GM12875 (cell line): Measurements from ENCODE around the gene OR1D5.
"Not testable (repeated sequence)": the region's sequence is repeated elsewhere in the genome, so short reads cannot be mapped to it uniquely, and the experiment has no call there.

Source experiments
- H3K4me3 ChIP-seq: one replicate; pipeline ENCODE4 v1.5.1; 2011; ENCODE audit warnings: low read depth, low read length, control low read depth
- CTCF ChIP-seq: IDR thresholded peaks from 2 replicates; pipeline ENCODE4 v1.5.1; 2011; ENCODE audit warnings: low read depth, mild to moderate bottlenecking, control low read depth, inconsistent platforms, low read length, moderate library complexity, borderline replicate concordance; ENCODE audit not compliant: insufficient read depth

OR1D5 gene

GRCh38 chr17:3063507-3063906, at the start of gene OR1D5:
TSS of gene OR1D5 (minus strand) at chr17:3063607. CDS start at chr17:3063607, 0 bp downstream.
- not testable (repeated sequence) for H3K4me3 ChIP-seq

DNA sequence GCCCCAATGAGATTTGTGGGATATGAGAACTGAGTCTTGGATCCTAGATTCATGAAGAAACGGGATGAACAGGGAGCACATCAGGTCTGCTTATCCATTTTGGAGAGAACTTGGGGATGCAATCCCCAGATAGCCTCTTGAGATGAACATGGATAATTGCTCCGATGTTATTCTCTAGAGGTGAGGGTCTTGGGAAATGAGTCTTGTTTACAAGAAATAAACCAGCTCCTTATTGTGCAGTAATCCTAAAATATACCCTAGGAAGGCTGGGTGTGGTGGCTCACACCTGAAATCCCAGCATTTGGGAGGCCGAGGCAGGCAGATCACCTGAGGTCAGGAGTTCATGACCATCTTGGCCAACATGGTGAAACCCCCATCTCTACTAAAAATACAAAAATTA, 40.9 kb upstream of the OR1D5 start, which contains the start of gene OR1D2:
OR1D2 (minus strand) TSS at position 101 of the 400 bp plus-strand sequence. CDS start 11,426 bp downstream, outside the sequence.
- H3K4me3 ChIP-seq = no peak within 1 kb of the TSS
- no peak for TF ChIP-seq CTCF

GRCh38 chr17:3073850-3074249, 10.4 kb upstream of the OR1D5 start:
- H3K4me3 ChIP-seq = not testable (repeated sequence)

DNA sequence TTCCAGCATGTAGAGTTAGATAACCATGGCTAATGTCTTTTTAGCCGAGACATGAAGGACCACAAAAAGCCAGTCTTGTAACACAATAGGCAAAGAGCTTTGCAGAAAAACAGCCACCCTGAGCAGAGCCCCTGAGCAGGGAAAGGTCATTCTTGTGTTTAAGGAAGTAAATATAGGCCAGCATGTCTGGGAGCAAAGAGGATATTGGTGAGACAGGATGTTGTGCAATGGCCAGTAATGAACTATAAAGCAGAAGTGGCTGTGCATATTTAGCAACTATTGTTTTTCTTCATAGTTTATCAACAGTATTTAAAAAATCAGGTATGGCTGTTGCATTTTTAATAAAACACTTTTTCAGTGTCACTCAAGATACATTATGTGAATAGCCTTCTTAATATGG, 1.8 kb upstream of the OR1D5 start:
- H3K4me3 ChIP-seq = not testable (repeated sequence)

DNA sequence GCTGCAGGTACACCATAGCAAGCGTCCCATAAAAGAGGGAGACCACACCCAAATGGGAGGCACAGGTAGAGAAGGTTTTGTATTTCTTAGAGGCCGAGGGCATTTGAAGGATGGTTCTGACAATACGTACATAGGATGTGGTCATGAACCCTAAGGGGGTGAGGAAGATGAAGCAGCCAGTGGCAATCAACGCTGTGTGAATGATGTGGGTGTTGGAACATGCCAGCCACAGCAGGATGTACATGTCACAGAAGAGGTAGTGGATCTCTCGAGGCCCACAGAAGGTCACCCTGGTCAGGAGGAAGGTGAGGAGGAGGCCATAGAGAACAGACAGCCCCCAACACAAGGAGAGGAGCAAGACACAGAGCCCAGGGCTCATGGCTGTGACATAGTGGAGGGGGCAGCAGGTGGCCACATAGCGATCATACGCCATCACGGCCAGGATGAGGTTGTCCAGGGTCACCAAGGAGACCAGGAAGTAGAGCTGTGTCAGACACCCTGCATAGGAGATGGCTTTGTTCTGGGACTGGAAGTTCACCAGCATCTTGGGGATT, 506 bp downstream of the OR1D5 start:
- H3K4me3 ChIP-seq = not testable (repeated sequence)

DNA sequence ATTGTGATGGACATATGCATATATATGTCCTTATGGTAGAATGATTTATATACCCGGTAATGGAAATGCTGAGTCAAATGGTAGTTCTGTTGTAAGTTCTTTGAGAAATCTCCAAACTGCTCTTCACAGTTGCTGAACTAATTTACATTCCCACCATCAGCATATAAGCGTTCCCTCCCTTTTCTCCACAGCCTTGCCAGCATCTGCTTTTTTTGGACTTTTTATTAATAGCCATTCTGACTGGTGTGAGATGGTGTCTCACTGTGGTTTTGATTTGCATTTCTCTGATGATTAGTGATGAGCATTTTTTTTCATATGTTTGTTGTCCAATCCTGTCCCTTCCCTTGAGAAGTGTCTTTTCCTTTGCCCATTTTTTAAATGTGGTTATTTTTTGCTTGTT, 8.5 kb downstream of the OR1D5 start:
- not testable (repeated sequence) for H3K4me3 ChIP-seq

DNA sequence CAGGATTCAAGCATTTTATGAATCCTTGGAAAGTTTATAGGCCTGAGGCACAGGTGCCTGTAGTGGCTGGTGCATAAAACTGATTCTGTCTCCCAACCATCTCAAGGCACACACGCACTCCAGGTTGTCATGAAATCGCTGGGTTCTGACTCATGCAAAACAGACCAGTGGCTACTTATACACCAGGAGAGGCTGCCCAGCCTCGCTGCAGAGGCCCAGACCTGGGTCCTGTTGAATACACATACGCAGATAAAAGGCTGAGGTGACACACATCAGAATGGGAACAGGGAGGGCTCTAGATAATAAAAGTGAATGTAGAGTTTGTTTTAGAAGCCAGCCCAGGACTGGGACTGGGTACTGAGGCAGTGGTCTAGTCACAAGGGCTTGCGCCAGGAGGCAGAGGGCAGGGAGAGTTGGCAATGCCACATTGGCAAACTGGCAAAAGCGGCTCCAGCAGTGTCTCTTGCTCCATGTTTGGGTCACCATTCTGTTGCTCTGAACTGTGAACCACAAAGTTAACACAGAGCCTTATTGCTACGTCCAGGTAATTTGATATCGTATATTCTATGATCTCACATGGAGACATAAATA, 13.6 kb downstream of the OR1D5 start:
- no peak overlapping the region for H3K4me3 ChIP-seq
- TF ChIP-seq CTCF = no peak

DNA sequence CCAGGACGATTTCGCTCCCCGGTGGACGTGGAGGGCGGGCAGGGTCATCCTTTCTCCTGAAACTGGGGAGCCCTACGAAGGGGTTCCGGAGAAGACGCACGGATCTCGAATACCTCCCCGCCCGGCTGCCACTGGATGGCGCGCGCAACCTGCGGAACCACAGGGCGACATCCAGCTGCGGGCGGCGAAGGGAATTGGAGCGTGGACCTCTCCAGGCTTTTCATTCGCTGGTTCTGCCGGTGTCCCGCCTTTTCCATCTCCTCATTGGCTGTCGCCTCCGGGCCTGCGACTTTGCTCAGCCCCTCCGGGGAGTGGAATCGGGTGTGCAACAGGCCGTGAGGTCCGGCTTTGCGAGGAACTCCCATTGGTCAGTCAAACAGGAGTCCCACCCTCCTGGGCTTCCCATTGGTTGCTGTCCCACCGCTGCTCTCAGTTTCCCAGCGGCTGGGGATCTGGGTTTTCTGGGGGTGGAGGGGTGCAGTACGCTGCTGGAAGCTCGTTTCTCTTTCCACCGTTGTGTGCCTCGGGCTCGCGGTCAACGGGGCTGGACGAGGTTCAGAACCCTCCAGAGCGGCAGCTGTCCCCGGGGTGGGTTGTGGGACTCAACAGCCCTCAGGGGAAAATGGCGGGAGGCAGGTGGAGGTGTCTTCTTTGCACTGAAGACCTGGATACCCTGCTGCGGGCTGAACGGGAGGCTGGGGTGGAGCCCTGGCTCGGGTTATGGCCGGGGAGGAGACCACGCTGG, 14.5 kb downstream of the OR1D5 start:
- H3K4me3 ChIP-seq = peak overlapping the region; percentile 61

DNA sequence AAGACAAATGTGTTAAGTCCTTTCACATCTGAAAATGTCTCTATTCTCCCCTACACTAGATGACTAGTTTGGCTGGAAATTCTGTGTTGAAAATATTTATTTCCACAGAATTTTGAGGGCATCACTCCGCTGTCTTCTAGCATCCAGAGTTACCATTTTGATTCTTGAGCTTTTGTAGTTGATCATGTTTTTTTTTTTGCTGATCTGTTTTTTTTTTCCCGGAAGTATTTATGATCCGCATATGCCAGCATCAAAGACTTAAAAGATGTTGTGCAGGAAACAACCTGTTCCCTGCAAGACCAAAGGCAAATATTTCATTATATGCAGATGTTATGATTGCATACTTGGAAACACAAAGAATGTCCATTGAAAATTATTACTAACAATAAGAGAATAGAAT, 16.7 kb downstream of the OR1D5 start:
- TF ChIP-seq CTCF = no peak
- H3K4me3 ChIP-seq = no peak overlapping the region

More for the DNA sequence above, 14.5 kb downstream of the OR1D5 start:
- TF ChIP-seq CTCF = peak; percentile 73
